Measurements from ENCODE around the gene SNCAIP.

Gene SNCAIP

DNA sequence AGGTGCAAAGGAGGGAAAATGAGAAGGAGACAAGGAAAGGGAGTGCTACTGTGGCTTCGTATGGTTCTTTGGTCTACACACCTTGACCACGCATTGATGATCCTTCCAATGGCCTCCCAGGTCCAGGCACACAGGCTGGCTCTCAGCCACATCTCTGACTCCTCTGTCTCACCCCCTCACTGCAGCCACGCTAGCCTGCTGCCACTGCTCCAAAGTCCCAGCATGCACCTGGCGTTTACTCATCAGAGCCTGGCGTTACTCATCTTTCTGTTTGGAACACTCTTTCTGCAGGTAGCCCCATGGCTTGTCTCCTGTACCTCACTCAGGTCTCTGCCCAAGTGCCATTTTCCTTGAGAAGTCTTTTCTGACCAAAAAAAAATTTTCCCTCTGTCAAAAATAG, 195.5 kb downstream of the SNCAIP start:
- H3F3A ChIP-seq (ENCODE audit: insufficient read depth, low read length) = no peaks in the 10 kb centered on the region

GRCh38 chr5:122508623-122509022, 196.6 kb downstream of the SNCAIP start:
- H3K4me3 ChIP-seq (ENCODE audit: low read depth, low read length, poor library complexity, severe bottlenecking) = no peak overlapping the region
- no peak overlapping the region for H3K4me2 ChIP-seq (ENCODE audit: low read length)
- H3F3A ChIP-seq (ENCODE audit: insufficient read depth, low read length) = no peaks in the 10 kb centered on the region
- no peaks in the 10 kb centered on the region for H3K79me2 ChIP-seq (ENCODE audit: insufficient read depth, low read length)
- no peaks in the 10 kb centered on the region for H3K4me1 ChIP-seq (ENCODE audit: insufficient read depth, low read length, severe bottlenecking)
- no peaks in the 10 kb centered on the region for H4K20me1 ChIP-seq (ENCODE audit: insufficient read depth, low read length)
- no peak for TF ChIP-seq EZH2 (IDR thresholded peaks at IDR 0.05; ENCODE audit: borderline replicate concordance, low read length)
- TF ChIP-seq, protein P1, sequence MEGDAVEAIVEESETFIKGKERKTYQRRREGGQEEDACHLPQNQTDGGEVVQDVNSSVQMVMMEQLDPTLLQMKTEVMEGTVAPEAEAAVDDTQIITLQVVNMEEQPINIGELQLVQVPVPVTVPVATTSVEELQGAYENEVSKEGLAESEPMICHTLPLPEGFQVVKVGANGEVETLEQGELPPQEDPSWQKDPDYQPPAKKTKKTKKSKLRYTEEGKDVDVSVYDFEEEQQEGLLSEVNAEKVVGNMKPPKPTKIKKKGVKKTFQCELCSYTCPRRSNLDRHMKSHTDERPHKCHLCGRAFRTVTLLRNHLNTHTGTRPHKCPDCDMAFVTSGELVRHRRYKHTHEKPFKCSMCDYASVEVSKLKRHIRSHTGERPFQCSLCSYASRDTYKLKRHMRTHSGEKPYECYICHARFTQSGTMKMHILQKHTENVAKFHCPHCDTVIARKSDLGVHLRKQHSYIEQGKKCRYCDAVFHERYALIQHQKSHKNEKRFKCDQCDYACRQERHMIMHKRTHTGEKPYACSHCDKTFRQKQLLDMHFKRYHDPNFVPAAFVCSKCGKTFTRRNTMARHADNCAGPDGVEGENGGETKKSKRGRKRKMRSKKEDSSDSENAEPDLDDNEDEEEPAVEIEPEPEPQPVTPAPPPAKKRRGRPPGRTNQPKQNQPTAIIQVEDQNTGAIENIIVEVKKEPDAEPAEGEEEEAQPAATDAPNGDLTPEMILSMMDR (IDR thresholded peaks at IDR 0.05; ENCODE audit: low read length) = no peak
- no peaks in the 10 kb centered on the region for H3K36me3 ChIP-seq (ENCODE audit: insufficient read depth, low read length)
- H3K27ac ChIP-seq (ENCODE audit: low read depth, low read length, poor library complexity, severe bottlenecking) = no peak overlapping the region
- no peak overlapping the region for H2AFZ ChIP-seq (ENCODE audit: low read length)
- no peaks in the 10 kb centered on the region for H3K9me3 ChIP-seq (ENCODE audit: low read length)
- H3K9me2 ChIP-seq (ENCODE audit: low read depth, low read length) = no peaks in the 10 kb centered on the region
- no peaks in the 10 kb centered on the region for H3K27me3 ChIP-seq (ENCODE audit: insufficient read depth, low read length)
- H3K9ac ChIP-seq (ENCODE audit: low read length) = no peak overlapping the region

More for the DNA sequence above, 195.5 kb downstream of the SNCAIP start:
- Histone ChIP-seq H3K9me2 (ENCODE audit: low read depth, low read length) (no peaks in the 10 kb centered on the region), H3K36me3 (ENCODE audit: insufficient read depth, low read length) (no peaks in the 10 kb centered on the region), H2AFZ (ENCODE audit: low read length) (no peak overlapping the region), H3K27me3 (ENCODE audit: insufficient read depth, low read length) (no peaks in the 10 kb centered on the region), H3K4me3 (ENCODE audit: low read depth, low read length, poor library complexity, severe bottlenecking) (no peak overlapping the region), H3K4me1 (ENCODE audit: insufficient read depth, low read length, severe bottlenecking) (no peaks in the 10 kb centered on the region), H3K9ac (ENCODE audit: low read length) (no peak overlapping the region), H4K20me1 (ENCODE audit: insufficient read depth, low read length) (no peaks in the 10 kb centered on the region), H3K4me2 (ENCODE audit: low read length) (no peak overlapping the region), H3K27ac (ENCODE audit: low read depth, low read length, poor library complexity, severe bottlenecking) (no peak overlapping the region), H3K9me3 (ENCODE audit: low read length) (no peaks in the 10 kb centered on the region), H3K79me2 (ENCODE audit: insufficient read depth, low read length) (no peaks in the 10 kb centered on the region)
- TF ChIP-seq, protein P1 (IDR thresholded peaks at IDR 0.05; ENCODE audit: low read length) = no peak
- no peak for TF ChIP-seq EZH2 (IDR thresholded peaks at IDR 0.05; ENCODE audit: borderline replicate concordance, low read length)

Measured in OCI-LY1 (cell line).